Measurements from ENCODE around the gene SEMA7A.

Gene SEMA7A

GRCh38 chr15:74432271-74432967 is 1.3 kb downstream of the SEMA7A start:
- TF ChIP-seq JUND (IDR thresholded peaks at IDR 0.05; ENCODE audit: low read depth): no peak
- DNase-seq (ENCODE audit: low read depth in 1 of 2, low spot score in 1 of 2): no peak
- in situ Hi-C loops (cut with HindIII; ENCODE audit: low pct_unique_long_range_greater_than_20kb, low sequenced_read_pairs): no loop called here

GRCh38 chr15:74431645-74432044 is 2.1 kb downstream of the SEMA7A start:
- no peak for DNase-seq (ENCODE audit: low read depth in 1 of 2, low spot score in 1 of 2)
- in situ Hi-C loops (cut with HindIII; ENCODE audit: low pct_unique_long_range_greater_than_20kb, low sequenced_read_pairs): no loop called here
- no peak for TF ChIP-seq JUND (IDR thresholded peaks at IDR 0.05; ENCODE audit: low read depth)

GRCh38 chr15:74431116-74431515 is 2.6 kb downstream of the SEMA7A start:
- TF ChIP-seq JUND (IDR thresholded peaks at IDR 0.05; ENCODE audit: low read depth): no peak
- in situ Hi-C loops (cut with HindIII; ENCODE audit: low pct_unique_long_range_greater_than_20kb, low sequenced_read_pairs): no loop called here
- DNase-seq (ENCODE audit: low read depth in 1 of 2, low spot score in 1 of 2): no peak

GRCh38 chr15:74430510-74430951 is 3.2 kb downstream of the SEMA7A start:
- TF ChIP-seq JUND (IDR thresholded peaks at IDR 0.05; ENCODE audit: low read depth): no peak
- in situ Hi-C loops (cut with HindIII; ENCODE audit: low pct_unique_long_range_greater_than_20kb, low sequenced_read_pairs): no loop called here
- DNase-seq (ENCODE audit: low read depth in 1 of 2, low spot score in 1 of 2): no peak

GRCh38 chr15:74429781-74430400 is 3.9 kb downstream of the SEMA7A start:
- TF ChIP-seq JUND (IDR thresholded peaks at IDR 0.05; ENCODE audit: low read depth): no peak
- in situ Hi-C loops (cut with HindIII; ENCODE audit: low pct_unique_long_range_greater_than_20kb, low sequenced_read_pairs): no loop called here
- no peak for DNase-seq (ENCODE audit: low read depth in 1 of 2, low spot score in 1 of 2)

GRCh38 chr15:74428970-74429780 is 4.6 kb downstream of the SEMA7A start:
- no peak for DNase-seq (ENCODE audit: low read depth in 1 of 2, low spot score in 1 of 2)
- in situ Hi-C loops (cut with HindIII; ENCODE audit: low pct_unique_long_range_greater_than_20kb, low sequenced_read_pairs): no loop called here
- TF ChIP-seq JUND (IDR thresholded peaks at IDR 0.05; ENCODE audit: low read depth): no peak

GRCh38 chr15:74428442-74428787 is 5.3 kb downstream of the SEMA7A start:
- in situ Hi-C loops (cut with HindIII; ENCODE audit: low pct_unique_long_range_greater_than_20kb, low sequenced_read_pairs): no loop called here
- TF ChIP-seq JUND (IDR thresholded peaks at IDR 0.05; ENCODE audit: low read depth): no peak
- DNase-seq (ENCODE audit: low read depth in 1 of 2, low spot score in 1 of 2): no peak

- DNase-seq (ENCODE audit: low read depth in 1 of 2, low spot score in 1 of 2): no peak
- no peak for TF ChIP-seq JUND (IDR thresholded peaks at IDR 0.05; ENCODE audit: low read depth)
- in situ Hi-C loops (cut with HindIII; ENCODE audit: low pct_unique_long_range_greater_than_20kb, low sequenced_read_pairs): no loop called here
Measured at GRCh38 chr15:74427607-74428441, 5.9 kb downstream of the SEMA7A start.

- no peak for DNase-seq (ENCODE audit: low read depth in 1 of 2, low spot score in 1 of 2)
- TF ChIP-seq JUND (IDR thresholded peaks at IDR 0.05; ENCODE audit: low read depth): no peak
- in situ Hi-C loops (cut with HindIII; ENCODE audit: low pct_unique_long_range_greater_than_20kb, low sequenced_read_pairs): no loop called here
Measured at GRCh38 chr15:74426404-74427281, 7.1 kb downstream of the SEMA7A start.

- DNase-seq (ENCODE audit: low read depth in 1 of 2, low spot score in 1 of 2): no peak
- no peak for TF ChIP-seq JUND (IDR thresholded peaks at IDR 0.05; ENCODE audit: low read depth)
- in situ Hi-C loops (cut with HindIII; ENCODE audit: low pct_unique_long_range_greater_than_20kb, low sequenced_read_pairs): no loop called here
Measured at GRCh38 chr15:74425630-74426029, 8.1 kb downstream of the SEMA7A start.

GRCh38 chr15:74424901-74425528 is 8.7 kb downstream of the SEMA7A start:
- no peak for DNase-seq (ENCODE audit: low read depth in 1 of 2, low spot score in 1 of 2)
- in situ Hi-C loops (cut with HindIII; ENCODE audit: low pct_unique_long_range_greater_than_20kb, low sequenced_read_pairs): no loop called here
- TF ChIP-seq JUND (IDR thresholded peaks at IDR 0.05; ENCODE audit: low read depth): no peak
